Body of pancreas (tissue), 4 donors: ENCODE results near the gene AUTS2.

Source experiments
- CTCF ChIP-seq, 7 experiments: fragments of 450-650 bp in 4 of 7; fragments of 200-600 bp in 3 of 7; sonication (generic) in 3 of 7; IDR thresholded peaks; one replicate each; pipeline ENCODE4 v1.5.1; 2016 to 2019; ENCODE audit warnings: antibody characterized with exemption in 7 of 7
- POLR2A ChIP-seq, 3 donors: fragments of 450-650 bp; IDR thresholded peaks; one replicate each; pipeline ENCODE4 v1.6.1; 2016; ENCODE audit warnings: antibody characterized with exemption in 3 of 3, mild to moderate bottlenecking in 2 of 3

- no peak for TF ChIP-seq CTCF (IDR thresholded peaks at IDR 0.05)
- no peak for TF ChIP-seq POLR2A (IDR thresholded peaks at IDR 0.05)
These were observed 913.9 kb downstream of the AUTS2 start for GRCh38 chr7:70512144-70512543.
